Peyer's patch (tissue), 4 donors: ENCODE results near the gene ZBTB38. TPM values are rescaled to one million over a fixed set of nuclear protein-coding genes. Genes with fewer than 3 reads are reported as not detected.

ENCODE experiments used
- DNase-seq, 3 donors: peaks; one replicate each; pipeline ENCODE4 v3.0.0-alpha.2; 2017 to 2019
- H3K27ac ChIP-seq, 4 donors: fragments of 200-600 bp; sonication (generic); one replicate each; pipeline ENCODE4 v1.5.1; 2016 to 2019
- H3K27me3 ChIP-seq, 2 donors: fragments of 200-600 bp; sonication (generic); one replicate each; pipeline ENCODE4 v1.5.1; 2019
- H3K36me3 ChIP-seq, 3 donors: fragments of 200-600 bp; sonication (generic); one replicate each; pipeline ENCODE4 v1.5.1; 2016 to 2019
- H3K4me1 ChIP-seq, 4 donors: fragments of 200-600 bp; sonication (generic); one replicate each; pipeline ENCODE4 v1.5.1; 2016 to 2019
- H3K4me3 ChIP-seq, 4 donors: fragments of 200-600 bp; sonication (generic); 1 replicate in 3 of 4; 2 replicates in 1 of 4; pipeline ENCODE4 v1.5.1; 2016 to 2019; ENCODE audit warnings: mild to moderate bottlenecking in 1 of 4
- H3K9me3 ChIP-seq, 4 donors: fragments of 200-600 bp; sonication (generic); one replicate each; pipeline ENCODE4 v1.5.1; 2016 to 2019; ENCODE audit warnings: mild to moderate bottlenecking in 1 of 4
- CTCF ChIP-seq, 6 experiments: fragments of 450-650 bp in 4 of 6; fragments of 200-600 bp in 2 of 6; sonication (generic) in 1 of 6; IDR thresholded peaks; one replicate each; pipeline ENCODE4 v1.5.1; 2017 to 2019; ENCODE audit warnings: antibody characterized with exemption in 6 of 6, mild to moderate bottlenecking in 3 of 6, moderate library complexity in 1 of 6
- POLR2A ChIP-seq, 2 donors: fragments of 450-650 bp; IDR thresholded peaks; one replicate each; pipeline ENCODE4 v1.5.1; 2017; ENCODE audit warnings: antibody characterized with exemption in 2 of 2, mild to moderate bottlenecking in 2 of 2, moderate library complexity in 2 of 2
- total RNA-seq, 4 donors: library from RNA; depleted of rRNA; stranded (reverse); fragments of >200 nt; gene quantifications; one replicate each; pipeline ENCODE4 v1.1.0, GENCODE V29; 2016

Gene ZBTB38
- total RNA-seq, 4 donors from 2014 or later, result 168 to 254 (median 184) TPM

- H3K36me3 ChIP-seq, result no peaks in the 10 kb centered on the region
- peaks cover 0 to 17% (median 1%) of the 10 kb centered on the region in 4 donors for H3K4me1 ChIP-seq
- peak overlapping the region in 1 of 4 donors; percentile 56 for H3K27ac ChIP-seq
- no peak for DNase-seq
- no peak overlapping the region for H3K4me3 ChIP-seq
- TF ChIP-seq CTCF (IDR thresholded peaks at IDR 0.05) (no peak), POLR2A (IDR thresholded peaks at IDR 0.05) (no peak)
- H3K27me3 ChIP-seq, result no peaks in the 10 kb centered on the region
- H3K9me3 ChIP-seq, result no peaks in the 10 kb centered on the region
These were observed 30.8 kb upstream of the ZBTB38 start for GRCh38 chr3:141337523-141337854.

- Histone ChIP-seq H3K27me3 (no peaks in the 10 kb centered on the region), H3K4me3 (no peak overlapping the region), H3K4me1 (peaks cover 0 to 12% (median 0%) of the 10 kb centered on the region in 4 donors), H3K36me3 (no peaks in the 10 kb centered on the region), H3K27ac (no peak overlapping the region), H3K9me3 (no peaks in the 10 kb centered on the region)
- no peak for TF ChIP-seq CTCF (IDR thresholded peaks at IDR 0.05)
- no peak for TF ChIP-seq POLR2A (IDR thresholded peaks at IDR 0.05)
- no peak for DNase-seq
These were observed 30.3 kb upstream of the ZBTB38 start for GRCh38 chr3:141337991-141338390.

GRCh38 chr3:141338881-141339280, 29.4 kb upstream of the ZBTB38 start:
- Histone ChIP-seq H3K4me3 (no peak overlapping the region), H3K27me3 (no peaks in the 10 kb centered on the region), H3K9me3 (no peaks in the 10 kb centered on the region), H3K4me1 (peaks cover 0 to 6% (median 0%) of the 10 kb centered on the region in 4 donors), H3K36me3 (no peaks in the 10 kb centered on the region), H3K27ac (no peak overlapping the region)
- TF ChIP-seq POLR2A (IDR thresholded peaks at IDR 0.05) (no peak), CTCF (IDR thresholded peaks at IDR 0.05) (no peak)
- DNase-seq, result no peak

GRCh38 chr3:141341536-141341935, 26.8 kb upstream of the ZBTB38 start:
- no peaks in the 10 kb centered on the region for H3K27me3 ChIP-seq
- H3K4me3 ChIP-seq, result no peak overlapping the region
- H3K27ac ChIP-seq, result no peak overlapping the region
- no peak for TF ChIP-seq POLR2A (IDR thresholded peaks at IDR 0.05)
- TF ChIP-seq CTCF (IDR thresholded peaks at IDR 0.05), result no peak
- H3K4me1 ChIP-seq, result peaks cover 0 to 27% (median 0%) of the 10 kb centered on the region in 4 donors
- H3K9me3 ChIP-seq, result no peaks in the 10 kb centered on the region
- no peaks in the 10 kb centered on the region for H3K36me3 ChIP-seq
- DNase-seq, result no peak

- DNase-seq, result no peak
- no peak overlapping the region for H3K4me3 ChIP-seq
- no peaks in the 10 kb centered on the region for H3K9me3 ChIP-seq
- H3K36me3 ChIP-seq, result no peaks in the 10 kb centered on the region
- peaks cover 0 to 22% (median 0%) of the 10 kb centered on the region in 4 donors for H3K4me1 ChIP-seq
- no peak overlapping the region for H3K27ac ChIP-seq
- TF ChIP-seq POLR2A (IDR thresholded peaks at IDR 0.05) (no peak), CTCF (IDR thresholded peaks at IDR 0.05) (no peak)
- no peaks in the 10 kb centered on the region for H3K27me3 ChIP-seq
These were observed 25.9 kb upstream of the ZBTB38 start for GRCh38 chr3:141342386-141342785.

- TF ChIP-seq CTCF (IDR thresholded peaks at IDR 0.05) (no peak), POLR2A (IDR thresholded peaks at IDR 0.05) (no peak)
- no peaks in the 10 kb centered on the region for H3K9me3 ChIP-seq
- peaks cover 0 to 22% (median 0%) of the 10 kb centered on the region in 4 donors for H3K4me1 ChIP-seq
- no peak overlapping the region for H3K4me3 ChIP-seq
- peak overlapping the region in 1 of 4 donors; percentile 1 for H3K27ac ChIP-seq
- no peaks in the 10 kb centered on the region for H3K27me3 ChIP-seq
- no peaks in the 10 kb centered on the region for H3K36me3 ChIP-seq
- no peak for DNase-seq
These were observed 25.2 kb upstream of the ZBTB38 start for GRCh38 chr3:141343077-141343476.
